Inflammatory macrophage (primary cell): ENCODE results near the gene AFP.
A peak's percentile ranks its signal among the peaks of the same experiment; 100 is the strongest.

Experiments used
- DNase-seq, 2 donors: peaks; one replicate each; pipeline ENCODE4 v3.0.0-alpha.2; 2020 to 2022

Gene AFP

DNA sequence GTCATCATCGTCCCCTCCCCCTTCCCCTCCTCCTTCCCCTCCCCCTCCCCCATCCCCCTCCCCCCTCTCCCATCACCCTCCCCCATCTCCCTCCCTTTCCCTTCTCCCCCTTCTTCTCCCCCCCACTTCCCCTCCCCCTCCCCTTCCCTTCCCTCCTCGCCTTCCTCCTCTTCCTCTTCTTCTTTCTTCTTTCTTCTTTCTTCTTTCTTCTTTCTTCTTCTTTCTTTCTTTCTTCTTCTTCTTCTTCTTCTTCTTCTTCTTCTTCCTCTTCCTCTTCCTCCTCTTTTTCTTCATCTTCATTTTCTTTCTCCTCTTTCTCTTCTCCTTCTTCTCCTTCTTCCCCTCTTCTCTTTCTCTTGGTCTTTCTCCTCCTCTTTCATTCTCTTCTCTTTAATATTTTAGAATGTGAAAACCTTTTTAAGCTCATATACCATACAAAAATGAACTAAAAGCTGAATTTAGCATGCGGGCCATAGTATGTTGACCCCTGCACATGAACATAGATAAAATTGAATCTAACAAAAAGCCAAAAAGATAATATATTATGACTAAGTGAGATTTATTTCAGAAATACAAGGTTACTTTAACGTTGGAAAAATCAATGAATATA is 25.0 kb downstream of the AFP start:
- DNase-seq, result no peak

DNA sequence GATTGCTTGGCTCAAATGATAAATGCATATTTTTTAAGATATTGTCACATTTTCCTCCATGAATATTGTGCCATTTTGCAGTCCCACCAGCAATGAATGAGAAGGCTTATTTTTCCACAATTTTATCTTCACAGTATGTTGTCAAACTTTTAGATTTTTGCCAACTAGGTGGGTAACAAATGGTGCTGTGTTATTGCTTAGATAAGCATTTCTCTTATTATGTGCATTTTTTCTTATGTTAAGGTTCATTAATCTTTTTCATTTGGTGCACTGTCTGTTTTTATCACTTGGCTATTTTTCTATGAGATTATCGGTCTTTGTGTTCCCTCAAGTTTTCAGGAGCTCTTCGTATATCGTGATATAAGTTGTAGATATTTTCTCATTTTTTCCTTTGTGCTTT is 32.1 kb downstream of the AFP start:
- no peak for DNase-seq

DNA sequence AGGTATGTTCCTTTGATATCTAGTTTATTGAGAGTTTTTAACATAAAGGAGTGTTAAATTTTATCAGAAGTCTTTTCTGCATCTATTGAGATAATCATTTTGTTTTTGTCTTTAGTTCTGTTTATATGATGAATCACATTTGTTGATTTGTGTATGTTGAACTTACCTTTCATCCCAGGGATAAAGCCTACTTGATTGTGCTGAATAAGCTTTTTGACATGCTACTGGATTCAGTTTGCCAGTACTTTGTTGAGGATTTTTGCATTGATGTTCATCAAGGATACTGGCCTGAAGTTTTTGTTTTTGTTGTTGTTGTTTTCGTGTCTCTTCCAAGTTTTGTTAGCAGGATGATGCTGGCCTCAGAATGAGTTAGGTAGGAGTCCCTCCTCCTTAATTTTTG is 34.7 kb downstream of the AFP start:
- DNase-seq, result no peak

DNA sequence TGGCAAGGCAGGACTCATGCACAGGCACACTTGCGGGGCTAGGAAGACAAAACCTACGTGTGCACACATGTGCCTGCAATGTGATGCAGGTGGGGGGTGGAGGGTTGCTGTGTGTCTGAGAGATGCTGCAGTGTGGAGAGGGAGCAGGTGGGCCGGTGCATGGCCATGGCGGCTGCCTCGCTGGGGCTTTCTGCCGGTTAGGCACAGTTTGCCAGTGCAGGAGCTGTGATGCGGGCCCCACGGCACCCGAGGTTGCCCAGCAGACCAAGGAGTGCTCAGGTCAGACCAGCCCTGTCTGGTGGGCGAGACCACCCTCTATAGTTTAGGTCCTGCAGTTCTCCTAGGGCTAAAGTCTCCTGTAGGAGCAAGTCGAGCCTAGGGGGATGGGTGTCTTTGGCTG is 41.2 kb downstream of the AFP start:
- no peak for DNase-seq

GRCh38 chr4:73479323-73479722 is 43.3 kb downstream of the AFP start:
- no peak for DNase-seq

- no peak for DNase-seq
These were observed 45.3 kb downstream of the AFP start, which contains the start of gene AFM for GRCh38 chr4:73481358-73481757. AFM (plus strand) TSS chr4:73481745; CDS start chr4:73481776, 31 bp downstream.

DNA sequence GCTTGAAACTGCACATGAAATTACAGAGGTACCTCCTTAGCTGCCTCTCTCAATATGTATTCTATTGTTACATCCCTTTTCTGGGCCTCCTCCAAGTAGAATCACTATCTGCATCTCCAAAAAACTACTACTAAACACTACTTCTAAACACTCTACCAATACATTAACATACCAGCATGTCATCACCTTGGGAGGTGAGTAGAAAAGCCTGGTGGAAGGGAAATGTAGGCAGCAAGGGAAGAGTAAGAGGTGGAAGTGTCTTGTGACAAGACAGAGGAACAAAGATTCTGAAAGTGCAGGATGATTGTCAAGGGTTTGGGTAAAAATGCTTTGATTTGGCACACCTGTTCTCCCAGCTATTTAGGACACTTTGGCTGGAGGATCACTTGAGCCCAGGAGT is 49.1 kb downstream of the AFP start:
- DNase-seq, result no peak

DNA sequence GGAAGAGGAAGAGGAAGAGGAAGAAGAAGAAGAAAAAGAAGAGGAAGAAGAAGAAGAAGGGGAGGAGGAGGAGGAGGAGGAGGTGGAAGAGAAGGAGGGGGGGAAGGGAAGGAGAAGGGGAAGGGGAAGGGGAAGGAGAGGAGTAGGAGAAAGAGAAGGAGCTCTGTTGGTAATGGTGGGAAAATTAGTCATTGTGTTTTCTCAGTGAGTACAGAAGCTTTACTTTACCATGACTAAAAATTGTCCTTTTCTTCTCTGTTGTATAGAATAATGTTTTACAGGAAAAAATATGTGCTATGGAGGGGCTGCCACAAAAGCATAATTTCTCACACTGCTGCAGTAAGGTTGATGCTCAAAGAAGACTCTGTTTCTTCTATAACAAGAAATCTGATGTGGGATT is 49.6 kb downstream of the AFP start:
- no peak for DNase-seq

DNA sequence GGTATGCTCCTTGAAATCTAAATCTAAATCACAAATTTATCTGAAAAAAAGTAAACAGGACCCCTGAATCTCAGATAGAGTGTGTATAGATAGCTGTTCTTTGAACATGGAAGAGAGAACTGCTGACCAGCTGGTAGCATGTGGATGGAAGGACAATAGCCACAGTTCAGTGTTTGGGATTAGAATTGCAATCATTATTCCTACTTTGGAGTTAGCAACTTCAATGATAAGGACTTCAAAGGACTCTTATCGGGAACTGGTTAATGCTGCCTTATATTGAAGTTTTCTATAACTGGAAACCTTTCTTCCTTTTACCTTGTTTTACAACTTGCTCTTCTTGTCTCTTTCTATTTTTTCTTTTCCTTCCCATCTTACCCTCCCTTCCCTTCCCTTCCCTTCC is 50.5 kb downstream of the AFP start:
- no peak for DNase-seq

DNA sequence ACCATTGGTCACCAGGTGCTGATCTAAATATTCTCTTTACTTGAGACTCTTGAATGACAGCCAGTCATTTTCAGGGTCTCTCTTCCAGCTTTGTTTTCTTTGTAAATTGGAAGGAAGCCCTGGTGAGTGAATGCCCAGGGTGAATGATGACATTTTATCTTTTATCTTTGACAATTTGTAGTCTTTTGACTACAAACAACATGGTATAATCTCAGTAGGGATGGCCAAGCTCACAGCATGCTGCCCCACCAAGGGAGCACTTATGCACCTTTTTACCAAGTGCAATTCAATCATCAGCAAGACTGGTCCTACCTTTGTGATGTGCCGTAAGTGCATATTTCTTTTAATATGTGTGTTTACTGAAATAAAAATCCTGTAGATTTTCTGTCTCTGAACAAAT is 51.2 kb downstream of the AFP start:
- DNase-seq, result no peak

DNA sequence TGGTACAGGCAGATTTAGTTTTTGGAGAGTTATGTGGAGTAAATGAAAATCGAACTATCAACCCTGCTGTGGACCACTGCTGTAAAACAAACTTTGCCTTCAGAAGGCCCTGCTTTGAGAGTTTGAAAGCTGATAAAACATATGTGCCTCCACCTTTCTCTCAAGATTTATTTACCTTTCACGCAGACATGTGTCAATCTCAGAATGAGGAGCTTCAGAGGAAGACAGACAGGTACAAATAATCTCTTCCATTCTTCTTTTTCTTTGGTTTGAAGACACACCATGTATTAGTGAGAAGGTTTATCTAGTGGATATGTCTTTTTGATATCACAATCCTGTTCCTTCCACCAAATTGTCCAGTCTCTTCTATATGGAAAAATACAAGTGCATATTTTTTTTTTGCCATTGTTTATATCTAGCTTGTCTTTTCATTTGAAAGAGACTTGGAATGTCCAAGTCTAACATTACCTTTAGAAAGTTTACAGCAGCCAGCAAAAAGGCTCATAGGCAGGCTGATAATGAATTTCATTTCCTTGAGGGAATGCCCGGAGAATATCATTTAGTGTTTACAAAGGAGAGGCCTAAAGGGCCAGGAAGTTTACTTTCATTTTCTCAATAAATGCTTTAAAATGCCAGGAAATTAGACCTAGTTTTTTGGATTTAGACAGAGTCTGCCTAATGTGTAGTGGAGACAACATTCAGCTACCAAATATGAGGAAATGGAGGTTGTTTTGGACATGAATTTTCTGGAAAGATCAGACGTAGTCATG is 64.2 kb downstream of the AFP start:
- DNase-seq, result no peak

GRCh38 chr4:73501664-73502265 is 65.7 kb downstream of the AFP start:
- no peak for DNase-seq

DNA sequence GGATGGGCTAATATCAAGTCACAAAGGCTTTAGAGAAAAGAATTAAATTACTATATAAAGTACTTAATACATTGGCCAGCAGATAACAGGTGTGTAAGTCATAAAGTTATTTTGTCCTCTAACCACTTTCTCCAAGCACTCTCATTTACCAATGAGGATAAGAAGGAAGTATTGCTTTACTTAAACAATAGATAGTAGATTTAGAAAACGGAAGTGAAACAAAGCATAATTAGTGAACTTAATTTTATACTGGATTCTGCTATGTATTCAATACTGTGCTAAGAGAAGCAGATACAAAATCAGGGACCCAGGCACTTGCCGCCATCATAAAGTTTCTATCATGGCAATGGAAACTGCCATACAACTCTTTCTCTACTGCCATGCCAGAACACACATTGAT is 69.5 kb downstream of the AFP start:
- DNase-seq, result peak in 1 of 2 donors; percentile 19
